SK-N-MC (cell line): Measurements from ENCODE around the gene RPL7A.
"Not testable (repeated sequence)": the region's sequence is repeated elsewhere in the genome, so short reads cannot be mapped to it uniquely, and the experiment has no call there.

Experiments used
- DNase-seq: peaks from one replicate; pipeline ENCODE4 v3.0.0-alpha.2; 2011; ENCODE audit warnings: low read depth, low spot score
- H3K27ac ChIP-seq: fragments of 200-600 bp; sonication (generic); 2 replicates; pipeline ENCODE4 v1.5.1; 2016; ENCODE audit warnings: mixed run types
- H3K36me3 ChIP-seq: fragments of 200-600 bp; sonication (generic); 2 replicates; pipeline ENCODE4 v1.6.1; 2017; ENCODE audit warnings: antibody characterized with exemption, low read length, mixed read lengths; ENCODE audit not compliant: insufficient read depth
- H3K4me3 ChIP-seq: fragments of 200-600 bp; sonication (generic); 2 replicates; pipeline ENCODE4 v1.5.1; 2016
- H3K9ac ChIP-seq: fragments of 200-600 bp; sonication (generic); 2 replicates; pipeline ENCODE4 v1.8.0; 2017; ENCODE audit warnings: mixed run types, mixed read lengths; ENCODE audit not compliant: insufficient read length
- H3K9me3 ChIP-seq: fragments of 200-600 bp; sonication (generic); 2 replicates; pipeline ENCODE4 v1.6.1; 2017; ENCODE audit warnings: low read depth, mild to moderate bottlenecking, antibody characterized with exemption, low read length, moderate library complexity, mixed read lengths
- EZH2 ChIP-seq: fragments of 200-600 bp; sonication (generic); IDR thresholded peaks from one replicate; pipeline ENCODE4 v1.6.1; 2017; ENCODE audit warnings: antibody characterized with exemption
- FOXP2 ChIP-seq: optimal IDR thresholded peaks from 2 replicates; pipeline ENCODE3; 2011; ENCODE audit warnings: mild to moderate bottlenecking, moderate library complexity; ENCODE audit not compliant: insufficient read depth; ENCODE audit errors: extremely low read length, control extremely low read depth
- POLR2AphosphoS5 ChIP-seq: IDR thresholded peaks from 2 replicates; pipeline ENCODE4 v1.6.1; 2012; ENCODE audit warnings: mild to moderate bottlenecking, low read depth, low read length, borderline replicate concordance

RPL7A gene

DNA sequence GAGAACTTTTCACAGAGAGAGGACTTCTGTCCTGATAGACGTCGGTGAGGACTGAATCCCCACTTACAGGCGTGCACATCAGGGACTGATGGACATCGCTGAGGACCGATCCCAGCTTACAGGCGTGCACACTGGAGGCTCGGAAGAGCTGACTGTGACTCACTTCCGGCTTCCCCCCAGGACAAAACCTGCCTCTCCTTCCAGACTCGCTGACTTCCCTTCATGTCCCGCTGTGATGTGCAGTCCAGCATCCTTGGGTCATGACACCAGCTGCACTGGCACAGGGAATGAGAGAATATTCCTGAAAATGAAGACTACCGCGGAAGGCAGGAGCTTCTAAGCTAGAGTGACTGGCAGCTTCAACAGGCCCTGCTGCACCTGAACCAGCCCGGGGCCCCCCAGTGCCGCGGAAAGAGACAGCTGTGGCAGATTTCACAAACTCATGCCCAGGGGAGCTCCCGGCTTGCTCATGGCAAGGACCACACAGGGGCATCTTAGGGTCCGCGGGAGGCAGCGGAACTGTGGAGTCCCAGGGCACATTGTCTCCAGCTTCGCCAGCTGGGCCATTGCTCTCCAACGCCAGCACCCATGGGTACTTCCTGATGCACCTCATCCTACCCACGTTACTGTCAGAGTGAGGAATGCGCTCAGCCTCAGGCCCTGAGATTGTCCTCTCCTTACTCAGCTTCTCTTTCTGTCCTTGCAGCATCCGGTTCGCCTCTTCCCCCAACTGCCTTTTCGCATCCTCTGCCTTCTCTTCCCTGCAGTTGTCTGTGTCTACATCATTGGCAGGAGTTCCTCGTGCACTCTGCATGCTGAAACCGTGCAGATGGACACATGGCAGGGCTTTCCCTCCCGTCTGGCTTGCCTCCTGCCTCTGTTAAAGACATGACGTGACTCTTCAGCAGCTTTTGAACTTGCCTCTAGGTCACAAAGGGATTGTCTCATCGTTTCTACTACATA, 41.5 kb upstream of the RPL7A start:
- no peak overlapping the region for H3K27ac ChIP-seq
- no peak overlapping the region for H3K4me3 ChIP-seq
- H3K9me3 ChIP-seq = no peaks in the 10 kb centered on the region
- DNase-seq = no peak
- H3K36me3 ChIP-seq = no peaks in the 10 kb centered on the region
- no peak for TF ChIP-seq POLR2AphosphoS5
- TF ChIP-seq FOXP2 = no peak
- no peak for TF ChIP-seq EZH2
- H3K9ac ChIP-seq = no peak overlapping the region

- TF ChIP-seq EZH2 = no peak
- no peak for TF ChIP-seq POLR2AphosphoS5
- TF ChIP-seq FOXP2 = no peak
- H3K27ac ChIP-seq = no peak overlapping the region
- no peaks in the 10 kb centered on the region for H3K9me3 ChIP-seq
- H3K36me3 ChIP-seq = no peaks in the 10 kb centered on the region
- H3K4me3 ChIP-seq = no peak overlapping the region
- no peak for DNase-seq
- H3K9ac ChIP-seq = no peak overlapping the region
Observed at GRCh38 chr9:133307301-133307700, 40.7 kb upstream of the RPL7A start.

DNA sequence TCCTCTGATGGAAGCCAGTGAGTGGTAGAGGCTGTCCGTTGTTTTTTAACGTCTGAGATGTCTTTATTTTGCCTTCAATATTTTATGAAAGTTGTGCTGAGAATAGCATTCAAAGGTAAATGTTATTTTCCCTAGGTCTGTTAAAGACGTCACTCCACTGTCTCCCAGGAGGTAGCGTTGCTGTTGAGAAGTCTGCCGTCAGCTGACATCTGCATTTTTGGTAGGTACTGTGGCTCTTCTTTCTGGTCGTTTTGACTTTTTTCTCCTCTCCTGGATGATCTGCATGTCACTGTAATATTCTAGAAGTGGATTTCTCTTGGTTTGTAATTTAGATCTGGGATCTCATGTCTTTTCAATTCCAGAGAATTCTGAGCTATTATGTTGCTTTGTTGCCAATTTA, 38.4 kb upstream of the RPL7A start:
- TF ChIP-seq EZH2 = no peak
- no peak for TF ChIP-seq FOXP2
- TF ChIP-seq POLR2AphosphoS5 = no peak
- Histone ChIP-seq H3K4me3 (no peak overlapping the region), H3K9me3 (no peaks in the 10 kb centered on the region), H3K27ac (no peak overlapping the region), H3K9ac (no peak overlapping the region), H3K36me3 (no peaks in the 10 kb centered on the region)
- DNase-seq = no peak

GRCh38 chr9:133315997-133316396, 32.0 kb upstream of the RPL7A start:
- DNase-seq = no peak
- no peak for TF ChIP-seq FOXP2
- no peak for TF ChIP-seq EZH2
- TF ChIP-seq POLR2AphosphoS5 = no peak
- H3K27ac ChIP-seq = no peak overlapping the region
- no peaks in the 10 kb centered on the region for H3K36me3 ChIP-seq
- H3K9me3 ChIP-seq = no peaks in the 10 kb centered on the region
- H3K9ac ChIP-seq = no peak overlapping the region
- H3K4me3 ChIP-seq = no peak overlapping the region

GRCh38 chr9:133317551-133317950, 30.5 kb upstream of the RPL7A start:
- DNase-seq, H3K4me3 ChIP-seq, H3K9me3 ChIP-seq, H3K9ac ChIP-seq, H3K27ac ChIP-seq, H3K36me3 ChIP-seq: not testable (repeated sequence)

- TF ChIP-seq EZH2 (no peak), FOXP2 (no peak), POLR2AphosphoS5 (no peak)
- H3K9ac ChIP-seq = no peak overlapping the region
- no peaks in the 10 kb centered on the region for H3K36me3 ChIP-seq
- H3K4me3 ChIP-seq = no peak overlapping the region
- no peaks in the 10 kb centered on the region for H3K9me3 ChIP-seq
- H3K27ac ChIP-seq = no peak overlapping the region
- no peak for DNase-seq
Observed at GRCh38 chr9:133320421-133320881, 27.6 kb upstream of the RPL7A start.

DNA sequence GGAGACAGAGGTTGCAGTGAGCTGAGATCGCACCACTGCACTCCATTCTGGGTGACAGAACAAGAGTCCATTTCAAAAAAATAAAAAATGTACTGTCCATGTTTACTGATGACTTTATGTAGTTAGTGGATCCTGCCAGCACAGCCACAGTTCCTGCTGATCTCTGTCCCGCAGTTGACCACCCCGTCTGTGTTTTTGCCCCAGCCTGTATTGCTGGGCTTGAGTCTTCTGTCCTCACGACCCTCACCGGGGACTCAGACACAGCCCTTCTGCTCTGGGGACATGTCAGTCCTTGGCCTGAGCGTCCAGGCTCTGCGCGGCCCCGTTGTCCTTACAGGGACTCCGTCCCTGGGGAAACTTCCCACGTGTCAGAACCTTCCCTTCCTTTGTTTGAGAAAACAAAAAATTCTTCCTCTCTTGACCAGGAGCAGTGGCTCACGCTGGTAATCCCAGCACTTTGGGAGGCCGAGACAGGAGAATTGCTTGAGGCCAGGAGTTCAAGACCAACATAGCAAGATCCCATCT, 26.5 kb upstream of the RPL7A start:
- no peak for TF ChIP-seq POLR2AphosphoS5
- no peak for TF ChIP-seq FOXP2
- Histone ChIP-seq H3K4me3 (no peak overlapping the region), H3K27ac (no peak overlapping the region), H3K9ac (no peak overlapping the region), H3K36me3 (no peaks in the 10 kb centered on the region), H3K9me3 (no peaks in the 10 kb centered on the region)
- no peak for DNase-seq

GRCh38 chr9:133322701-133323100, 25.3 kb upstream of the RPL7A start:
- no peaks in the 10 kb centered on the region for H3K9me3 ChIP-seq
- TF ChIP-seq POLR2AphosphoS5 = no peak
- TF ChIP-seq EZH2 = no peak
- TF ChIP-seq FOXP2 = no peak
- no peak overlapping the region for H3K9ac ChIP-seq
- H3K27ac ChIP-seq = no peak overlapping the region
- no peak for DNase-seq
- H3K4me3 ChIP-seq = no peak overlapping the region
- H3K36me3 ChIP-seq = no peaks in the 10 kb centered on the region

DNA sequence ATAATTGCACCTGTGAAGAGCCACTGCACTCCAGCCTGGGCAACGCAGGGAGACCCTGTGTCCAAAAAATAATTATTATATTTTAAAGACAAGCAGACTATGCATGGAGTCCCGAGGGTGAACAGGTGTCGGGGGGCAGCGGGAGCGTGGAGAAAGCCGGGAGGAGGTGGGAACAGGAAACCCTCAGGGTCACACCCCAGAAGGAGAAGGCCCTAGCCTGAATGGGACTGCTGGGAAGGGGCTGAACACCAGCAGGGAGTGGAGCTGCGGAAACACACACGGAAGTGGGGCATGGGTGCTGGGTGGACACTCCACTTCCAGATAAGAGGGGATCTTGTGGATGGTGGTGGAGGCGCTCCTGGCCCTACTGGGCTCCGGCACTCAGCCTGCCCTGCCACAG, 24.8 kb upstream of the RPL7A start:
- Histone ChIP-seq H3K27ac (no peak overlapping the region), H3K9ac (no peak overlapping the region), H3K36me3 (no peaks in the 10 kb centered on the region), H3K9me3 (no peaks in the 10 kb centered on the region), H3K4me3 (no peak overlapping the region)
- TF ChIP-seq FOXP2 (no peak), EZH2 (no peak), POLR2AphosphoS5 (no peak)
- no peak for DNase-seq
